NB4 (cell line): Measurements from ENCODE around the gene NR1D2.
"Not testable (repeated sequence)": the region's sequence is repeated elsewhere in the genome, so short reads cannot be mapped to it uniquely, and the experiment has no call there.

ENCODE experiments used
- DNase-seq: peaks from one replicate; pipeline ENCODE4 v3.0.0; 2010; ENCODE audit warnings: low read depth
- H3K4me3 ChIP-seq: one replicate; pipeline ENCODE4 v1.5.1; 2011; ENCODE audit warnings: mild to moderate bottlenecking, low read depth, low read length, moderate library complexity
- CTCF ChIP-seq: IDR thresholded peaks from one replicate; pipeline ENCODE4 v1.5.1; 2012; ENCODE audit warnings: low read depth, low read length
- MAX ChIP-seq: IDR thresholded peaks from 2 replicates; pipeline ENCODE4 v1.6.1; 2011; ENCODE audit warnings: low read depth, low read length
- MYC ChIP-seq: IDR thresholded peaks from 2 replicates; pipeline ENCODE4 v1.6.1; 2011; ENCODE audit warnings: low read depth, low read length
- POLR2A ChIP-seq: IDR thresholded peaks from 2 replicates; pipeline ENCODE4 v1.6.1; 2011; ENCODE audit warnings: mild to moderate bottlenecking; ENCODE audit not compliant: insufficient read length; ENCODE audit errors: extremely low read depth

Gene NR1D2

GRCh38 chr3:24020036-24020691, 75.1 kb downstream of the NR1D2 start:
- H3K4me3 ChIP-seq: no peak overlapping the region
- TF ChIP-seq CTCF (no peak), POLR2A (no peak), MYC (no peak), MAX (no peak)
- no peak for DNase-seq

- no peak overlapping the region for H3K4me3 ChIP-seq
- no peak for DNase-seq
- TF ChIP-seq MYC (no peak), CTCF (no peak), MAX (no peak)
Observed at GRCh38 chr3:24023197-24023596, 78.1 kb downstream of the NR1D2 start.

- no peak for DNase-seq
- TF ChIP-seq CTCF (no peak), MAX (no peak), POLR2A (no peak), MYC (no peak)
- H3K4me3 ChIP-seq: no peak overlapping the region
Observed at GRCh38 chr3:24025805-24026204, 80.7 kb downstream of the NR1D2 start.

- H3K4me3 ChIP-seq, DNase-seq: not testable (repeated sequence)
Observed at GRCh38 chr3:24026665-24027064, 81.6 kb downstream of the NR1D2 start.

- TF ChIP-seq MYC (no peak), POLR2A (no peak), CTCF (no peak), MAX (no peak)
- no peak for DNase-seq
- no peak overlapping the region for H3K4me3 ChIP-seq
Observed at GRCh38 chr3:24027946-24028345, 82.9 kb downstream of the NR1D2 start.
